ENCODE measurements around the gene GPR157.

The GPR157 gene

DNA sequence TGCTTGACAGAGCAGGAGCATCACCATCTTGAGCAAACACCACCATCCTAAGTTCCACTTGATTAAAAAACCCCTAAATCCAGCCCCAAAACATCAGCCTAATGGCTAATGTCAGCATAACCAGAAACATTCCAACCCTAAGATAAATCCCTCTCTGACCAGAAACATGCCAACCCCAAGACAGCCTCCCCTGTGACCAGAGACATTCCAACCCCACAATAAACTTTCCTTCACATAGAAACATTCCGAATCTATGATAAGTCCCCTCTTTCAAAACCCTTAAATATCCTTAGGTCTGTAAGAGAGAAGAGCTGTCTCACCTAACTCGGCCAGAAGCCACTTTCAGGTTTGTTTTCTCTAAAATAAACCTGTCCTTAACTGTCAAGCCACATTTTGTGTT is 42.1 kb downstream of the GPR157 start:
- DNase-seq (ENCODE audit: low read depth in 2 of 2), result peak in 1 of 2 donors; percentile 54
- TF ChIP-seq, protein P1, sequence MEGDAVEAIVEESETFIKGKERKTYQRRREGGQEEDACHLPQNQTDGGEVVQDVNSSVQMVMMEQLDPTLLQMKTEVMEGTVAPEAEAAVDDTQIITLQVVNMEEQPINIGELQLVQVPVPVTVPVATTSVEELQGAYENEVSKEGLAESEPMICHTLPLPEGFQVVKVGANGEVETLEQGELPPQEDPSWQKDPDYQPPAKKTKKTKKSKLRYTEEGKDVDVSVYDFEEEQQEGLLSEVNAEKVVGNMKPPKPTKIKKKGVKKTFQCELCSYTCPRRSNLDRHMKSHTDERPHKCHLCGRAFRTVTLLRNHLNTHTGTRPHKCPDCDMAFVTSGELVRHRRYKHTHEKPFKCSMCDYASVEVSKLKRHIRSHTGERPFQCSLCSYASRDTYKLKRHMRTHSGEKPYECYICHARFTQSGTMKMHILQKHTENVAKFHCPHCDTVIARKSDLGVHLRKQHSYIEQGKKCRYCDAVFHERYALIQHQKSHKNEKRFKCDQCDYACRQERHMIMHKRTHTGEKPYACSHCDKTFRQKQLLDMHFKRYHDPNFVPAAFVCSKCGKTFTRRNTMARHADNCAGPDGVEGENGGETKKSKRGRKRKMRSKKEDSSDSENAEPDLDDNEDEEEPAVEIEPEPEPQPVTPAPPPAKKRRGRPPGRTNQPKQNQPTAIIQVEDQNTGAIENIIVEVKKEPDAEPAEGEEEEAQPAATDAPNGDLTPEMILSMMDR (IDR thresholded peaks at IDR 0.05; ENCODE audit: low read depth, low read length), result no peak

DNA sequence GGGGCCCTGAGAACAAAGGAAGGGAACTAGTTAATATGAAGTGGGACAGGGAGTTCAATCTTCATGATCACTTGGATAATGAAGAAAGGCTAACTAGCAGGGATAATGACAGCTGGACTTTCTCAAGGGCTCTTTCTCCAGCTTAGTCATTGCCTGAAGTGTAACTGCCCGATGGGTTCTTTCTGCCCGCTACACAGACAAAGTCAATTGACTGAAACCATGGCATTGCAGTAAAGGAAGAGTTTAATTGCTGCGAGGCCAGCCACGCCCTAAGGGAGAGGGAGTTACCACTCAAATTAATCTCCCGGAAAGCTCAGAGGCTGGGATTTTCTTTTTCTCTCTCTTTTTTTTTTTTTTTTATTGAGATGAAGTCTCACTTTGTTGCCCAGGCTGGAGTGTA is 42.9 kb downstream of the GPR157 start:
- H3K4me3 ChIP-seq (replicated peaks in 1 of 2; ENCODE audit: low read depth in 2 of 2, low read length in 2 of 2), result no peak overlapping the region
- TF ChIP-seq, protein P1 (IDR thresholded peaks at IDR 0.05; ENCODE audit: low read depth, low read length), result no peak
- DNase-seq (ENCODE audit: low read depth in 2 of 2), result peak in 1 of 2 donors; percentile 51

More for the DNA sequence above, 42.1 kb downstream of the GPR157 start:
- no peak overlapping the region for H3K4me3 ChIP-seq (replicated peaks in 1 of 2; ENCODE audit: low read depth in 2 of 2, low read length in 2 of 2)

- TF ChIP-seq, protein P1 (IDR thresholded peaks at IDR 0.05; ENCODE audit: low read depth, low read length), result no peak
- DNase-seq (ENCODE audit: low read depth in 2 of 2), result no peak
- no peak overlapping the region for H3K4me3 ChIP-seq (replicated peaks in 1 of 2; ENCODE audit: low read depth in 2 of 2, low read length in 2 of 2)
Observed at GRCh38 chr1:9085306-9085940, 43.5 kb downstream of the GPR157 start.

GRCh38 chr1:9084906-9085305 is 44.0 kb downstream of the GPR157 start:
- DNase-seq (ENCODE audit: low read depth in 2 of 2), result peak in 1 of 2 donors; percentile 44
- no peak overlapping the region for H3K4me3 ChIP-seq (replicated peaks in 1 of 2; ENCODE audit: low read depth in 2 of 2, low read length in 2 of 2)
- TF ChIP-seq, protein P1 (IDR thresholded peaks at IDR 0.05; ENCODE audit: low read depth, low read length), result no peak

DNA sequence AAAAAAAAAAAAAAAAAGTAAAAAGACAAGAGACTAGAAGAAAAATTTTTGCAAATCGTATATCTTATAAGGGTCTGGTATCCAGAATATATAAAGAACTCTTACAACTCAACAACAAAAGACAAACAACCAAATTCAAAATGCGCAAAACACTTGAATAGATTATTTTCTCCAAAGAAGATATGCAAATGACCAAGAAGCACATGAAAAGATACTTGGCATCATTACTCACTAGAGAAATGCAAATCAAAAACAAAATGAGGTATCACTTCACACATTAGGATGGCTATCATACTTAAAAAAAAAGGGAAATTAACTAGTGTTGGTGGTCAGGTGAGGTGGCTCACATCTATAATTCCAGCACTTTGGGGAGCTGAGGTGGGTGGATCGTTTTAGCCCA is 47.4 kb downstream of the GPR157 start:
- no peak overlapping the region for H3K4me3 ChIP-seq (replicated peaks in 1 of 2; ENCODE audit: low read depth in 2 of 2, low read length in 2 of 2)
- DNase-seq (ENCODE audit: low read depth in 2 of 2), result no peak
- TF ChIP-seq, protein P1 (IDR thresholded peaks at IDR 0.05; ENCODE audit: low read depth, low read length), result no peak

DNA sequence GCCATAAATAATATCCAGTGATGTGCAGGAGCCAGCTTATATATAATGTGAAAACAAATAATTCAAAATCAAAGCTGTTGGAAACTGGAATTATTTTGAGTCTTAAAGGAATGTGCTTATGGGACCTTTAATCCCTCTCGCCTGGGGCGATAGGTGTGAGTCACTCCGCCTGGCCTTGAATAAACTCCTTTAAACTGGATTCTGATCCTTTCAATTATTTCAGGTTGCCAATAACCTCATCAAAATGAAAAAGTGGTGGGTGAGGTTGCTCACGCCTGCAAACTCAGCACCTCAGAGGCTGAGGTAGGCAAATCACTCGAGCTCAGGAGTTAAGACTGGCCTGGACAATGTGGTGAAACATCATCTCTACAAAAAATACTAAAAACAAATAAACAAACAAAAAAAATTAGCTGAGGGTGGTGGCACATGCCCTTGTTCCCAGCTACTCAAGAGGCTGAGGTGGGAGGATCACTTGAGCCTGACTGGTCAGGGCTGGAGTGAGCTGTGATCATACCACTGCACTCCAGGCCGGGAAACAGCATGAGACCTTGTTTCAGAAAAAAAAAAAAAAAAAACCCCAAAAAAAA is 48.1 kb downstream of the GPR157 start:
- no peak for DNase-seq (ENCODE audit: low read depth in 2 of 2)
- TF ChIP-seq, protein P1 (IDR thresholded peaks at IDR 0.05; ENCODE audit: low read depth, low read length), result no peak

More for the DNA sequence above, 48.1 kb downstream of the GPR157 start:
- H3K4me3 ChIP-seq (replicated peaks in 1 of 2; ENCODE audit: low read depth in 2 of 2, low read length in 2 of 2), result no peak overlapping the region
